LNCaP clone FGC (cell line): Measurements from ENCODE around the gene SLC16A4.

Source experiments
- DNase-seq: peaks from one replicate; pipeline ENCODE4 v3.0.0-alpha.2; 2011; ENCODE audit warnings: low read depth
- H3K4me3 ChIP-seq: 2 replicates; pipeline ENCODE4 v1.5.1; 2011; ENCODE audit warnings: mild to moderate bottlenecking, low read depth, low read length, control low read depth
- TF ChIP-seq, protein P1 (sequence below): IDR thresholded peaks from 2 replicates; pipeline ENCODE4 v1.5.1; 2012; ENCODE audit warnings: mild to moderate bottlenecking; ENCODE audit not compliant: control insufficient read depth, insufficient read depth; ENCODE audit errors: extremely low read depth

Gene SLC16A4

DNA sequence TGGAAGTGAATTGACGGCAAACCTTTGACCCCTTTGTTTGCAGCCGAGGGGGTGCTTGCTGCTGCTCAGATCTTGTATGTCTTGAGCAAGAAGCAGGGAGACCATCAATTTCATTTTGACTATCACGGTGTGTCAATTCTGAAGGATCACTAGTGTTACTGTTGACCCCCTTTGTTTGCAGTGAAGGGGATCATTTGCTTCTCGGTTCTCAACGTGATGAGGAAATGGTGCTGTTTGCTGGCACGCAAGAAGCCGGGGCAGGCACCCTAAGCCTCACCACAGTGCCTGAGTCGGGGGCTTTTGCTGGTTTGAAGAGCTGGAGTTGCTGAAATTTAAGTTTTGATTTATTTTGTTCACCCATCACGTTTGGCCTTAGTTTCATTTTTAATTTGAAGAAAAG, 44.1 kb downstream of the SLC16A4 start:
- TF ChIP-seq, protein P1, sequence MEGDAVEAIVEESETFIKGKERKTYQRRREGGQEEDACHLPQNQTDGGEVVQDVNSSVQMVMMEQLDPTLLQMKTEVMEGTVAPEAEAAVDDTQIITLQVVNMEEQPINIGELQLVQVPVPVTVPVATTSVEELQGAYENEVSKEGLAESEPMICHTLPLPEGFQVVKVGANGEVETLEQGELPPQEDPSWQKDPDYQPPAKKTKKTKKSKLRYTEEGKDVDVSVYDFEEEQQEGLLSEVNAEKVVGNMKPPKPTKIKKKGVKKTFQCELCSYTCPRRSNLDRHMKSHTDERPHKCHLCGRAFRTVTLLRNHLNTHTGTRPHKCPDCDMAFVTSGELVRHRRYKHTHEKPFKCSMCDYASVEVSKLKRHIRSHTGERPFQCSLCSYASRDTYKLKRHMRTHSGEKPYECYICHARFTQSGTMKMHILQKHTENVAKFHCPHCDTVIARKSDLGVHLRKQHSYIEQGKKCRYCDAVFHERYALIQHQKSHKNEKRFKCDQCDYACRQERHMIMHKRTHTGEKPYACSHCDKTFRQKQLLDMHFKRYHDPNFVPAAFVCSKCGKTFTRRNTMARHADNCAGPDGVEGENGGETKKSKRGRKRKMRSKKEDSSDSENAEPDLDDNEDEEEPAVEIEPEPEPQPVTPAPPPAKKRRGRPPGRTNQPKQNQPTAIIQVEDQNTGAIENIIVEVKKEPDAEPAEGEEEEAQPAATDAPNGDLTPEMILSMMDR = no peak
- no peak overlapping the region for H3K4me3 ChIP-seq
- DNase-seq = no peak

DNA sequence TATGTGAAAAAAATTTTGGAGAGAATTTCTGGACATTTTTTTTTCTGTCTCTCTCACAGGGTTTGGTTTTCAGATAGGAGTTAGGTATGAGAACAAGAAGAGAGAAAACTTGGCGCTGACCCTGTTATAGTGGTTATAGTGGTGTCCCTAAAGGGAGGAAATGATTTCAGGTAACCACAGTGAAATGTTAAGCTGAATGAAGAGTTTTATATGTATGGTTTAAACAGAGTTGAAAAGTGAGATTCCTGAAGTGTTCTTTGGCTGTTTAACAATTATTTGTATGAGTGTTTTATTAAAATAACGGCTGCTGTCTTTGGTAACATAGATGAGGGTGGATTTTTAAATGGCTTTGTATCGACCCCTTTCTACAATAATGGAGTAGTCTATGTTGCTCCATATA, 45.3 kb downstream of the SLC16A4 start:
- no peak for DNase-seq
- TF ChIP-seq, protein P1 = no peak
- no peak overlapping the region for H3K4me3 ChIP-seq

DNA sequence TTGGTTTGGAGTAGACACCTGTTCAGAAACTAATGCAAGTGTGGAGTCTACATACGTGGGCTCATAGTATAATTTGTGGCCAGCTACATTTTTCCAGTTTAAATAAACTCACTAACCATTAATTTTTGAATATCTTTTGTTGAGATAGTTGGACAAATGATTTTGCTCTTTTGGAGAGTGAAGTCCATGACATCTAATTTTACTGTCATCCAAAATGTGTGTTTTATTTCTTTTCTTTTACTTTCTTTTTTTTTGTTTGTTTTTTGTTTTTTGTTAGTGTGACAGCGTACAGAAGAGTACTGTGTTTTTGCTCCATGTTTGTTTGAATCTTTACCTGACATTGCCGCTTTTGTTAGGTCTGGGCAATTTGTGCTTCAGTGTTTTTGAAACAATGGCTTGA, 46.7 kb downstream of the SLC16A4 start:
- TF ChIP-seq, protein P1 = no peak
- DNase-seq = no peak
- H3K4me3 ChIP-seq = 0 out of 2 replicates have a peak overlapping the region, but pooled peaks have one; percentile 9

DNA sequence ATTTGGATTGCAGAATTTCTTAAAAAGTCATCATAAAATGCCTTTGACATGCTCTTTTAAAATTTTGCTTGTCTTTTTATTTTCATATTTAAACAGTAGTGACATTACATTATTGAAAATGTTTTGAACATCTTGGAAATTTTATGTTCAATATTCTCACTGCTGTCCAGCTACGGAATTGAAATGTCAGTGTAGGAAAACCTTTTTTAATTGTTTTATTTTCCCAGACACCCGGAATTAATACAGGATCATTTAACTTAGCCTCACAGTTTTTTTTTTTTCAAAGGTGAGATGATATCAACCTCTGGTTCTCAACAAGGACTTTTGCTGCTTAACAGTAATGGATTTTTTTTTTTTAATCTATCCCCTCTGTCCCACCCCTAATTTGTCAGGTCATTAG, 47.6 kb downstream of the SLC16A4 start:
- no peak for DNase-seq
- no peak overlapping the region for H3K4me3 ChIP-seq
- TF ChIP-seq, protein P1 = no peak

DNA sequence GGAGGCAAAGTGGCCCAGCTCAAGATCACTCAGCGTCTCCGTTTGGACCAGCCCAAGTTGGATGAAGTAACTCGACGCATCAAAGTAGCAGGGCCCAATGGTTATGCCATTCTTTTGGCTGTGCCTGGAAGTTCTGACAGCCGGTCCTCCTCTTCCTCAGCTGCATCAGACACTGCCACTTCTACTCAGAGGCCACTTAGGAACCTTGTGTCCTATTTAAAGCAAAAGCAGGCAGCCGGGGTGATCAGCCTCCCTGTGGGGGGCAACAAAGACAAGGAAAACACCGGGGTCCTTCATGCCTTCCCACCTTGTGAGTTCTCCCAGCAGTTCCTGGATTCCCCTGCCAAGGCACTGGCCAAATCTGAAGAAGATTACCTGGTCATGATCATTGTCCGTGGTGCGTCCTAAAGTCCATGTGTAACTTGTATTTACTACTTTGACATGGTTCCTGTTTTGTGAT, 48.9 kb downstream of the SLC16A4 start:
- no peak overlapping the region for H3K4me3 ChIP-seq
- TF ChIP-seq, protein P1 = no peak
- no peak for DNase-seq

DNA sequence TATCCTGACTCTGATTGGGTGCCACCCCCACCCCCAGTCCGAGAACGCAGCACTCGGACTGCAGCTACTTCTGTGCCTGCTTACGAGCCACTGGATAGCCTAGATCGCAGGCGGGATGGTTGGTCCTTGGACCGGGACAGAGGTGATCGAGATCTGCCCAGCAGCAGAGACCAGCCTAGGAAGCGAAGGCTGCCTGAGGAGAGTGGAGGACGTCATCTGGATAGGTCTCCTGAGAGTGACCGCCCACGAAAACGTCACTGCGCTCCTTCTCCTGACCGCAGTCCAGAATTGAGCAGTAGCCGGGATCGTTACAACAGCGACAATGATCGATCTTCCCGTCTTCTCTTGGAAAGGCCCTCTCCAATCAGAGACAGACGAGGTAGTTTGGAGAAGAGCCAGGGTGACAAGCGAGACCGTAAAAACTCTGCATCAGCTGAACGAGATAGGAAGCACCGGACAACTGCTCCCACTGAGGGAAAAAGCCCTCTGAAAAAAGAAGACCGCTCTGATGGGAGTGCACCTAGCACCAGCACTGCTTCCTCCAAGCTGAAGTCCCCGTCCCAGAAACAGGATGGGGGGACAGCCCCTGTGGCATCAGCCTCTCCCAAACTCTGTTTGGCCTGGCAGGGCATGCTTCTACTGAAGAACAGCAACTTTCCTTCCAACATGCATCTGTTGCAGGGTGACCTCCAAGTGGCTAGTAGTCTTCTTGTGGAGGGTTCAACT, 49.5 kb downstream of the SLC16A4 start:
- peak overlapping the region; percentile 87 for H3K4me3 ChIP-seq
- no peak for DNase-seq
- TF ChIP-seq, protein P1 = no peak

DNA sequence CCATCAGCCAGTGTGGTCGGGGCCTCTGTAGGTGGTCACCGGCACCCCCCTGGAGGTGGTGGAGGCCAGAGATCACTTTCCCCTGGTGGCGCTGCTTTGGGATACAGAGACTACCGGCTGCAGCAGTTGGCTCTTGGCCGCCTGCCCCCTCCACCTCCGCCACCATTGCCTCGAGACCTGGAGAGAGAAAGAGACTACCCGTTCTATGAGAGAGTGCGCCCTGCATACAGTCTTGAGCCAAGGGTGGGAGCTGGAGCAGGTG, 50.7 kb downstream of the SLC16A4 start:
- TF ChIP-seq, protein P1 = no peak
- no peak for DNase-seq

More for the DNA sequence above, 50.7 kb downstream of the SLC16A4 start:
- peak overlapping the region; percentile 87 for H3K4me3 ChIP-seq
